Keratinocyte (primary cell): ENCODE measurements around the gene ARRB1. TPM values are rescaled to one million over a fixed set of nuclear protein-coding genes. Genes with fewer than 3 reads are reported as not detected.

Source experiments
- DNase-seq: peaks from one replicate; pipeline ENCODE4 v3.0.0-alpha.2; 2011; ENCODE audit warnings: low read depth, missing footprints, low spot score
- FAIRE-seq: peaks from 2 replicates; lab custom pipeline; 2011; peaks lifted over from hg19 to GRCh38; lab: Jason Lieb, UNC
- H2AFZ ChIP-seq: 2 replicates; pipeline ENCODE4 v1.6.0; 2012; ENCODE audit warnings: low read length, control low read depth, inconsistent platforms; ENCODE audit not compliant: control insufficient read depth
- H3K27ac ChIP-seq: 2 replicates; pipeline ENCODE4 v1.5.1; 2011; ENCODE audit warnings: low read length; ENCODE audit not compliant: control insufficient read depth, insufficient read depth
- H3K27me3 ChIP-seq: 3 replicates; pipeline ENCODE4 v1.6.0; 2011; ENCODE audit warnings: low read length; ENCODE audit not compliant: control insufficient read depth, insufficient read depth; ENCODE audit errors: extremely low read depth
- H3K36me3 ChIP-seq, 2 experiments: 2 replicates in 1 of 2; 3 replicates in 1 of 2; pipeline ENCODE4 v1.5.1; 2011; ENCODE audit warnings: low read length in 2 of 2, mild to moderate bottlenecking in 1 of 2; ENCODE audit not compliant: control insufficient read depth in 2 of 2, insufficient read depth in 2 of 2; ENCODE audit errors: extremely low read depth in 1 of 2
- H3K4me1 ChIP-seq: 3 replicates; pipeline ENCODE4 v1.5.1; 2011; ENCODE audit warnings: low read length; ENCODE audit not compliant: control insufficient read depth, insufficient read depth; ENCODE audit errors: extremely low read depth
- H3K4me2 ChIP-seq: 3 replicates; pipeline ENCODE4 v1.6.0; 2011; ENCODE audit warnings: low read depth, low read length; ENCODE audit not compliant: control insufficient read depth, insufficient read depth; ENCODE audit errors: extremely low read depth
- H3K4me3 ChIP-seq, 3 experiments: fragments of 200-600 bp in 1 of 3; sonication (generic) in 1 of 3; 2 replicates in 2 of 3; 3 replicates in 1 of 3; pipeline ENCODE4 v1.5.1; 2011 to 2016; ENCODE audit warnings: low read length in 3 of 3, mild to moderate bottlenecking in 3 of 3, control low read depth in 2 of 3, inconsistent platforms in 1 of 3, low read depth in 1 of 3, mixed read lengths in 1 of 3, mixed run types in 1 of 3, moderate library complexity in 1 of 3; ENCODE audit not compliant: control insufficient read depth in 2 of 3, insufficient read depth in 2 of 3; ENCODE audit errors: extremely low read depth in 1 of 3
- H3K79me2 ChIP-seq: 2 replicates; pipeline ENCODE4 v1.6.0; 2012; ENCODE audit warnings: low read length; ENCODE audit not compliant: control insufficient read depth, insufficient read depth
- H3K9ac ChIP-seq: 3 replicates; pipeline ENCODE4 v1.6.0; 2011; ENCODE audit warnings: low read length; ENCODE audit not compliant: control insufficient read depth, insufficient read depth; ENCODE audit errors: extremely low read depth
- H3K9me1 ChIP-seq: 3 replicates; pipeline ENCODE4 v1.6.0; 2011; ENCODE audit warnings: low read length; ENCODE audit not compliant: control insufficient read depth, insufficient read depth; ENCODE audit errors: extremely low read depth
- H3K9me3 ChIP-seq: 2 replicates; pipeline ENCODE4 v1.5.1; 2012; ENCODE audit warnings: low read depth, low read length; ENCODE audit not compliant: control insufficient read depth
- H4K20me1 ChIP-seq: 3 replicates; pipeline ENCODE4 v1.6.0; 2011; ENCODE audit warnings: low read length; ENCODE audit not compliant: control insufficient read depth, insufficient read depth; ENCODE audit errors: extremely low read depth
- CTCF ChIP-seq, 3 experiments: IDR thresholded peaks in 1 of 3; conservative IDR thresholded peaks in 1 of 3; optimal IDR thresholded peaks in 1 of 3; 2 replicates in 2 of 3; 3 replicates in 1 of 3; pipeline versions ENCODE3 to v1.5.1; 2011; ENCODE audit warnings: low read length in 3 of 3, mild to moderate bottlenecking in 3 of 3, moderate library complexity in 2 of 3, control low read depth in 1 of 3, inconsistent platforms in 1 of 3; ENCODE audit not compliant: insufficient read depth in 2 of 3; ENCODE audit errors: extremely low read depth in 1 of 3
- EZH2 ChIP-seq: IDR thresholded peaks from one replicate; pipeline ENCODE4 v1.6.1; 2012; ENCODE audit warnings: inconsistent platforms, mild to moderate bottlenecking, low read length, moderate library complexity
- dilution Hi-C: fragments of 300-500 bp; cut with MboI; formaldehyde crosslinking; loops from one replicate; pipeline ENCODE4 v1.7.0; 2020; ENCODE audit warnings: low sequenced_read_pairs; ENCODE audit not compliant: extremely low pct_ligation_motif_present
- polyA plus RNA-seq, 5 experiments: library from polyadenylated mRNA; depleted of rRNA in 3 of 5; stranded (reverse) in 3 of 5; stranded (forward) in 1 of 5; unstranded in 1 of 5; fragments of >200 nt; gene quantifications; 1 replicate in 1 of 5; 2 replicates in 3 of 5; 3 replicates in 1 of 5; pipeline versions ENCODE4 v1.2.1 to v1.2.3, GENCODE V29; 2011 to 2012; ENCODE audit warnings: missing spikeins in 2 of 5, low read depth in 1 of 5, low replicate concordance in 1 of 5

Gene ARRB1
- polyA plus RNA-seq, 1 donor (not counting 4 experiments of a cell fraction or from before 2014, with no cell fraction given), result 0.94 TPM

GRCh38 chr11:75225794-75226193 lies 125.7 kb downstream of the ARRB1 start:
- Histone ChIP-seq H3K9me3 (no peaks in the 10 kb centered on the region), H2AFZ (no peak overlapping the region), H3K4me2 (no peak overlapping the region), H3K27ac (no peak overlapping the region), H3K4me1 (no peaks in the 10 kb centered on the region), H3K79me2 (no peaks in the 10 kb centered on the region), H3K4me3 (no peak overlapping the region), H3K36me3 (no peaks in the 10 kb centered on the region), H3K27me3 (no peaks in the 10 kb centered on the region), H3K9ac (no peak overlapping the region), H3K9me1 (no peaks in the 10 kb centered on the region), H4K20me1 (no peaks in the 10 kb centered on the region)
- FAIRE-seq (no peak), DNase-seq (no peak)
- dilution Hi-C loops, result no loop called here
- TF ChIP-seq CTCF (optimal IDR thresholded peaks at IDR 0.05 in 1 of 3, IDR thresholded peaks at IDR 0.05 in 1 of 3, conservative IDR thresholded peaks at IDR 0.05 in 1 of 3; ENCODE audit: extremely low read depth in 1 of 3, insufficient read depth in 2 of 3, low read length in 3 of 3) (no peak), EZH2 (no peak)

GRCh38 chr11:75223954-75224643 lies 127.4 kb downstream of the ARRB1 start:
- Histone ChIP-seq H3K4me2 (no peak overlapping the region), H4K20me1 (no peaks in the 10 kb centered on the region), H2AFZ (no peak overlapping the region), H3K9me1 (no peaks in the 10 kb centered on the region), H3K9ac (no peak overlapping the region), H3K4me1 (no peaks in the 10 kb centered on the region), H3K9me3 (no peaks in the 10 kb centered on the region), H3K79me2 (no peaks in the 10 kb centered on the region), H3K27me3 (peaks cover 5% of the 10 kb centered on the region), H3K4me3 (no peak overlapping the region), H3K27ac (no peak overlapping the region), H3K36me3 (no peaks in the 10 kb centered on the region)
- no peak for TF ChIP-seq EZH2
- peak in 1 of 3 experiments; percentile 16 for TF ChIP-seq CTCF (optimal IDR thresholded peaks at IDR 0.05 in 1 of 3, IDR thresholded peaks at IDR 0.05 in 1 of 3, conservative IDR thresholded peaks at IDR 0.05 in 1 of 3; ENCODE audit: extremely low read depth in 1 of 3, insufficient read depth in 2 of 3, low read length in 3 of 3)
- DNase-seq (no peak), FAIRE-seq (no peak)
- dilution Hi-C loops, result loop anchor here (25.0 kb wide), 1 partner anchor 187 kb away; no protein-coding TSS in a partner anchor
